K562 (cell line): ENCODE measurements around the gene XPR1. TPM values are rescaled to one million over a fixed set of nuclear protein-coding genes. Genes with fewer than 3 reads are reported as not detected.

Source experiments
- HMG20A ChIP-seq: fragments of 450-650 bp; formaldehyde crosslinking; conservative IDR thresholded peaks from 2 replicates; pipeline ENCODE4 v1.4.0; 2020; ENCODE audit warnings: mild to moderate bottlenecking, mixed read lengths
- L3MBTL2 ChIP-seq: fragments of 450-650 bp; IDR thresholded peaks from 2 replicates; pipeline ENCODE4 v1.6.1; 2016; ENCODE audit warnings: mild to moderate bottlenecking, moderate library complexity
- RAD21 ChIP-seq, 2 experiments: fragments of 250-450 bp in 1 of 2; fragments of 450-650 bp in 1 of 2; sonication (Bioruptor Pico) in 1 of 2; formaldehyde crosslinking in 1 of 2; IDR thresholded peaks in 1 of 2; conservative IDR thresholded peaks in 1 of 2; 2 replicates each; pipeline versions ENCODE4 v1.4.0 to v1.8.0; 2020 to 2022; ENCODE audit warnings: mild to moderate bottlenecking in 2 of 2, moderate library complexity in 1 of 2
- SMARCA4 ChIP-seq: fragments of 450-650 bp; IDR thresholded peaks from 2 replicates; pipeline ENCODE4 v1.6.1; 2016
- ZBTB1 ChIP-seq: sonication (generic); formaldehyde crosslinking; IDR thresholded peaks from 2 replicates; pipeline ENCODE4 v1.8.1; 2023; ENCODE audit warnings: missing genetic modification reagents, low read depth, mild to moderate bottlenecking, borderline replicate concordance
- ZBTB26 ChIP-seq: fragments of 450-650 bp; formaldehyde crosslinking; IDR thresholded peaks from 2 replicates; pipeline ENCODE4 v1.4.0; 2022; ENCODE audit warnings: missing genetic modification characterization
- ZBTB34 ChIP-seq: fragments of 250-450 bp; sonication (Bioruptor Pico); IDR thresholded peaks from 2 replicates; pipeline ENCODE4 v1.8.0; 2021; ENCODE audit warnings: mild to moderate bottlenecking, moderate library complexity
- ZC3H8 ChIP-seq: fragments of 450-650 bp; IDR thresholded peaks from 2 replicates; pipeline ENCODE4 v1.6.1; 2017
- polyA plus RNA-seq, 8 experiments: library from polyadenylated mRNA; depleted of rRNA in 4 of 8; stranded (reverse) in 5 of 8; unstranded in 3 of 8; fragments of >200 nt; fragmentation: Nextera tagmentation in 2 of 8; fragmentation: Illumina TruSeq in 1 of 8; extraction: Ambion mirVana in 2 of 8; extraction: Trizol in 1 of 8; gene quantifications; 2 replicates each; pipeline versions ENCODE4 v1.2.1 to v1.2.3, GENCODE V29; 2011 to 2014; ENCODE audit warnings: inconsistent platforms in 1 of 8, missing spikeins in 1 of 8
- total RNA-seq, 7 experiments: library from RNA; depleted of rRNA in 6 of 7; stranded (reverse); fragments of >200 nt in 6 of 7; fragmentation: Illumina TruSeq in 2 of 7; extraction: Trizol in 2 of 7; gene quantifications; 2 replicates each; pipeline versions ENCODE4 v1.2.1 to v1.2.3, GENCODE V29; 2011 to 2021; ENCODE audit warnings: low replicate concordance in 1 of 7
- TF ChIP-seq, protein P1 (sequence below): fragments of 450-650 bp; IDR thresholded peaks from 2 replicates; pipeline ENCODE4 v1.6.1; 2016; ENCODE audit warnings: mild to moderate bottlenecking, moderate library complexity
- TF ChIP-seq, protein P2 (sequence below), 2 experiments: IDR thresholded peaks; 2 replicates each; pipeline ENCODE4 v1.6.1; 2011; ENCODE audit warnings: borderline replicate concordance in 1 of 2, control low read depth in 1 of 2, low read depth in 1 of 2, low read length in 1 of 2, mild to moderate bottlenecking in 1 of 2, mixed read lengths in 1 of 2, moderate library complexity in 1 of 2; ENCODE audit not compliant: insufficient read depth in 1 of 2, insufficient read length in 1 of 2, poor library complexity in 1 of 2, severe bottlenecking in 1 of 2; ENCODE audit errors: extremely low read depth in 1 of 2
- TF ChIP-seq, protein P3 (sequence below): fragments of 450-650 bp; formaldehyde crosslinking; IDR thresholded peaks from 2 replicates; pipeline ENCODE4 v1.4.0; 2022; ENCODE audit warnings: mild to moderate bottlenecking, moderate library complexity

Gene XPR1
- total and polyA plus RNA-seq, 9 of the 15 experiments (the other 6 are each of a cell fraction or from before 2014, with no cell fraction given): 3.0 to 66.2 (median 38.6) TPM

DNA sequence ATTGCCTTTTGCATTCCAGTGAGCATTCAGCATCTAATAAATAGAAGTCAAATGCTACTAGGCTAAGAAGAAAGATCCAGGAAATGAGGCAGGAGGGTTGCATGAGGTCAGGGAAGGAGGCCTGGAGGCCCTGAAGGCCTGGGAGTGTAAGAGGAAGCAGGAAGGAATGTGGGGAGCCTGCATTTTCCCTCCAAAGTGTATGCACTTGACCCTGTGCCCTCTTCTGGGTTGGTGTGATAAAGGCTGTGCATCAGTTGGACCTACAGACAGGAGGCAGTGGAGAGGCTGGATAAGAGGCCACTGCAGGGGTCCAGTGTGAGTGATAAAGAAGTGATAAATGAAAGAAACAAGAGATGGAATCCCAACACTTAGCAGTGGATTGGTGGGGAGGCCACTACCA, 301.3 kb downstream of the XPR1 start (continued):
- TF ChIP-seq ZBTB34 (CRISPR knock-in tag): no peak
- TF ChIP-seq SMARCA4: peak; percentile 86
- TF ChIP-seq, protein P1, sequence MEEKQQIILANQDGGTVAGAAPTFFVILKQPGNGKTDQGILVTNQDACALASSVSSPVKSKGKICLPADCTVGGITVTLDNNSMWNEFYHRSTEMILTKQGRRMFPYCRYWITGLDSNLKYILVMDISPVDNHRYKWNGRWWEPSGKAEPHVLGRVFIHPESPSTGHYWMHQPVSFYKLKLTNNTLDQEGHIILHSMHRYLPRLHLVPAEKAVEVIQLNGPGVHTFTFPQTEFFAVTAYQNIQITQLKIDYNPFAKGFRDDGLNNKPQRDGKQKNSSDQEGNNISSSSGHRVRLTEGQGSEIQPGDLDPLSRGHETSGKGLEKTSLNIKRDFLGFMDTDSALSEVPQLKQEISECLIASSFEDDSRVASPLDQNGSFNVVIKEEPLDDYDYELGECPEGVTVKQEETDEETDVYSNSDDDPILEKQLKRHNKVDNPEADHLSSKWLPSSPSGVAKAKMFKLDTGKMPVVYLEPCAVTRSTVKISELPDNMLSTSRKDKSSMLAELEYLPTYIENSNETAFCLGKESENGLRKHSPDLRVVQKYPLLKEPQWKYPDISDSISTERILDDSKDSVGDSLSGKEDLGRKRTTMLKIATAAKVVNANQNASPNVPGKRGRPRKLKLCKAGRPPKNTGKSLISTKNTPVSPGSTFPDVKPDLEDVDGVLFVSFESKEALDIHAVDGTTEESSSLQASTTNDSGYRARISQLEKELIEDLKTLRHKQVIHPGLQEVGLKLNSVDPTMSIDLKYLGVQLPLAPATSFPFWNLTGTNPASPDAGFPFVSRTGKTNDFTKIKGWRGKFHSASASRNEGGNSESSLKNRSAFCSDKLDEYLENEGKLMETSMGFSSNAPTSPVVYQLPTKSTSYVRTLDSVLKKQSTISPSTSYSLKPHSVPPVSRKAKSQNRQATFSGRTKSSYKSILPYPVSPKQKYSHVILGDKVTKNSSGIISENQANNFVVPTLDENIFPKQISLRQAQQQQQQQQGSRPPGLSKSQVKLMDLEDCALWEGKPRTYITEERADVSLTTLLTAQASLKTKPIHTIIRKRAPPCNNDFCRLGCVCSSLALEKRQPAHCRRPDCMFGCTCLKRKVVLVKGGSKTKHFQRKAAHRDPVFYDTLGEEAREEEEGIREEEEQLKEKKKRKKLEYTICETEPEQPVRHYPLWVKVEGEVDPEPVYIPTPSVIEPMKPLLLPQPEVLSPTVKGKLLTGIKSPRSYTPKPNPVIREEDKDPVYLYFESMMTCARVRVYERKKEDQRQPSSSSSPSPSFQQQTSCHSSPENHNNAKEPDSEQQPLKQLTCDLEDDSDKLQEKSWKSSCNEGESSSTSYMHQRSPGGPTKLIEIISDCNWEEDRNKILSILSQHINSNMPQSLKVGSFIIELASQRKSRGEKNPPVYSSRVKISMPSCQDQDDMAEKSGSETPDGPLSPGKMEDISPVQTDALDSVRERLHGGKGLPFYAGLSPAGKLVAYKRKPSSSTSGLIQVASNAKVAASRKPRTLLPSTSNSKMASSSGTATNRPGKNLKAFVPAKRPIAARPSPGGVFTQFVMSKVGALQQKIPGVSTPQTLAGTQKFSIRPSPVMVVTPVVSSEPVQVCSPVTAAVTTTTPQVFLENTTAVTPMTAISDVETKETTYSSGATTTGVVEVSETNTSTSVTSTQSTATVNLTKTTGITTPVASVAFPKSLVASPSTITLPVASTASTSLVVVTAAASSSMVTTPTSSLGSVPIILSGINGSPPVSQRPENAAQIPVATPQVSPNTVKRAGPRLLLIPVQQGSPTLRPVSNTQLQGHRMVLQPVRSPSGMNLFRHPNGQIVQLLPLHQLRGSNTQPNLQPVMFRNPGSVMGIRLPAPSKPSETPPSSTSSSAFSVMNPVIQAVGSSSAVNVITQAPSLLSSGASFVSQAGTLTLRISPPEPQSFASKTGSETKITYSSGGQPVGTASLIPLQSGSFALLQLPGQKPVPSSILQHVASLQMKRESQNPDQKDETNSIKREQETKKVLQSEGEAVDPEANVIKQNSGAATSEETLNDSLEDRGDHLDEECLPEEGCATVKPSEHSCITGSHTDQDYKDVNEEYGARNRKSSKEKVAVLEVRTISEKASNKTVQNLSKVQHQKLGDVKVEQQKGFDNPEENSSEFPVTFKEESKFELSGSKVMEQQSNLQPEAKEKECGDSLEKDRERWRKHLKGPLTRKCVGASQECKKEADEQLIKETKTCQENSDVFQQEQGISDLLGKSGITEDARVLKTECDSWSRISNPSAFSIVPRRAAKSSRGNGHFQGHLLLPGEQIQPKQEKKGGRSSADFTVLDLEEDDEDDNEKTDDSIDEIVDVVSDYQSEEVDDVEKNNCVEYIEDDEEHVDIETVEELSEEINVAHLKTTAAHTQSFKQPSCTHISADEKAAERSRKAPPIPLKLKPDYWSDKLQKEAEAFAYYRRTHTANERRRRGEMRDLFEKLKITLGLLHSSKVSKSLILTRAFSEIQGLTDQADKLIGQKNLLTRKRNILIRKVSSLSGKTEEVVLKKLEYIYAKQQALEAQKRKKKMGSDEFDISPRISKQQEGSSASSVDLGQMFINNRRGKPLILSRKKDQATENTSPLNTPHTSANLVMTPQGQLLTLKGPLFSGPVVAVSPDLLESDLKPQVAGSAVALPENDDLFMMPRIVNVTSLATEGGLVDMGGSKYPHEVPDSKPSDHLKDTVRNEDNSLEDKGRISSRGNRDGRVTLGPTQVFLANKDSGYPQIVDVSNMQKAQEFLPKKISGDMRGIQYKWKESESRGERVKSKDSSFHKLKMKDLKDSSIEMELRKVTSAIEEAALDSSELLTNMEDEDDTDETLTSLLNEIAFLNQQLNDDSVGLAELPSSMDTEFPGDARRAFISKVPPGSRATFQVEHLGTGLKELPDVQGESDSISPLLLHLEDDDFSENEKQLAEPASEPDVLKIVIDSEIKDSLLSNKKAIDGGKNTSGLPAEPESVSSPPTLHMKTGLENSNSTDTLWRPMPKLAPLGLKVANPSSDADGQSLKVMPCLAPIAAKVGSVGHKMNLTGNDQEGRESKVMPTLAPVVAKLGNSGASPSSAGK: peak; percentile 75
- TF ChIP-seq HMG20A (CRISPR knock-in tag): no peak
- peak; percentile 13 to 50; a peak in 2 of 4 replicates for TF ChIP-seq RAD21 (CRISPR knock-in tag; conservative IDR thresholded peaks at IDR 0.05 in 1 of 2, IDR thresholded peaks at IDR 0.05 in 1 of 2)
- TF ChIP-seq, protein P2, sequence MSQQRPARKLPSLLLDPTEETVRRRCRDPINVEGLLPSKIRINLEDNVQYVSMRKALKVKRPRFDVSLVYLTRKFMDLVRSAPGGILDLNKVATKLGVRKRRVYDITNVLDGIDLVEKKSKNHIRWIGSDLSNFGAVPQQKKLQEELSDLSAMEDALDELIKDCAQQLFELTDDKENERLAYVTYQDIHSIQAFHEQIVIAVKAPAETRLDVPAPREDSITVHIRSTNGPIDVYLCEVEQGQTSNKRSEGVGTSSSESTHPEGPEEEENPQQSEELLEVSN (IDR thresholded peaks at IDR 0.05; ENCODE audit: borderline replicate concordance in 1 of 2, extremely low read depth in 1 of 2, insufficient read depth in 1 of 2, insufficient read length in 1 of 2, low read depth in 1 of 2, low read length in 1 of 2, poor library complexity in 1 of 2, severe bottlenecking in 1 of 2): peak; percentile 72 to 90
- no peak for TF ChIP-seq ZBTB26
- no peak for TF ChIP-seq ZBTB1
- no peak for TF ChIP-seq ZC3H8
- peak; percentile 88 for TF ChIP-seq L3MBTL2
- TF ChIP-seq, protein P3, sequence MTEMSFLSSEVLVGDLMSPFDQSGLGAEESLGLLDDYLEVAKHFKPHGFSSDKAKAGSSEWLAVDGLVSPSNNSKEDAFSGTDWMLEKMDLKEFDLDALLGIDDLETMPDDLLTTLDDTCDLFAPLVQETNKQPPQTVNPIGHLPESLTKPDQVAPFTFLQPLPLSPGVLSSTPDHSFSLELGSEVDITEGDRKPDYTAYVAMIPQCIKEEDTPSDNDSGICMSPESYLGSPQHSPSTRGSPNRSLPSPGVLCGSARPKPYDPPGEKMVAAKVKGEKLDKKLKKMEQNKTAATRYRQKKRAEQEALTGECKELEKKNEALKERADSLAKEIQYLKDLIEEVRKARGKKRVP (CRISPR knock-in tag): 0 out of 2 replicates have a peak, but pooled peaks have one; percentile 7
